Keratinocyte (primary cell): ENCODE measurements around the gene MAML2.

Source experiments
- CTCF ChIP-seq, 3 experiments: IDR thresholded peaks in 1 of 3; conservative IDR thresholded peaks in 1 of 3; optimal IDR thresholded peaks in 1 of 3; 2 replicates in 2 of 3; 3 replicates in 1 of 3; pipeline versions ENCODE3 to v1.5.1; 2011; ENCODE audit warnings: low read length in 3 of 3, mild to moderate bottlenecking in 3 of 3, moderate library complexity in 2 of 3, control low read depth in 1 of 3, inconsistent platforms in 1 of 3; ENCODE audit not compliant: insufficient read depth in 2 of 3; ENCODE audit errors: extremely low read depth in 1 of 3
- EZH2 ChIP-seq: IDR thresholded peaks from one replicate; pipeline ENCODE4 v1.6.1; 2012; ENCODE audit warnings: inconsistent platforms, mild to moderate bottlenecking, low read length, moderate library complexity

- TF ChIP-seq CTCF (optimal IDR thresholded peaks at IDR 0.05 in 1 of 3, IDR thresholded peaks at IDR 0.05 in 1 of 3, conservative IDR thresholded peaks at IDR 0.05 in 1 of 3; ENCODE audit: extremely low read depth in 1 of 3, insufficient read depth in 2 of 3, low read length in 3 of 3) = no peak
- TF ChIP-seq EZH2 = no peak
These were observed 113.5 kb downstream of the MAML2 start for GRCh38 chr11:96229354-96229977.
